Measurements from ENCODE around the gene LHFPL5. TPM values are rescaled to one million over a fixed set of nuclear protein-coding genes. Genes with fewer than 3 reads are reported as not detected.

Gene LHFPL5
- total RNA-seq, 4 donors from 2014 or later, result not detected

DNA sequence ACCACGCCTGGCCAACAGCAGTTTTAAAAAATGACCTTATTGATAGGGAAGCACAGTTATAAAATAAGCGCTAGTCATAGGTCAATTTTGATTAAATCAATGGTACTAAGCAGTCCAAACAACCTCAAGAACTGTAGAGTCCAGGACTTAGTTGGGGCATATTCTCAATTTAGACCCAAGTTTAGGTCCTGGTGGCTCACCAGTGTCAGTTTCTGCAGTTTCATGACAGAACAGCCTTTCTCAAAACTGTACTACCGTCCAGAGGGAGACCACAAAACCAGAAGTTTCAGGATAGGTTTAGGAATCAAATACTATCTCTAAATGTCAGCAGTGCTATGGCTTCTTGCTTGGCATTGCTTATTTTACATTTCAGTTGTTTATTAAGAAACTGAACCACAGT lies 39.1 kb downstream of the LHFPL5 start:
- TF ChIP-seq, protein P1, sequence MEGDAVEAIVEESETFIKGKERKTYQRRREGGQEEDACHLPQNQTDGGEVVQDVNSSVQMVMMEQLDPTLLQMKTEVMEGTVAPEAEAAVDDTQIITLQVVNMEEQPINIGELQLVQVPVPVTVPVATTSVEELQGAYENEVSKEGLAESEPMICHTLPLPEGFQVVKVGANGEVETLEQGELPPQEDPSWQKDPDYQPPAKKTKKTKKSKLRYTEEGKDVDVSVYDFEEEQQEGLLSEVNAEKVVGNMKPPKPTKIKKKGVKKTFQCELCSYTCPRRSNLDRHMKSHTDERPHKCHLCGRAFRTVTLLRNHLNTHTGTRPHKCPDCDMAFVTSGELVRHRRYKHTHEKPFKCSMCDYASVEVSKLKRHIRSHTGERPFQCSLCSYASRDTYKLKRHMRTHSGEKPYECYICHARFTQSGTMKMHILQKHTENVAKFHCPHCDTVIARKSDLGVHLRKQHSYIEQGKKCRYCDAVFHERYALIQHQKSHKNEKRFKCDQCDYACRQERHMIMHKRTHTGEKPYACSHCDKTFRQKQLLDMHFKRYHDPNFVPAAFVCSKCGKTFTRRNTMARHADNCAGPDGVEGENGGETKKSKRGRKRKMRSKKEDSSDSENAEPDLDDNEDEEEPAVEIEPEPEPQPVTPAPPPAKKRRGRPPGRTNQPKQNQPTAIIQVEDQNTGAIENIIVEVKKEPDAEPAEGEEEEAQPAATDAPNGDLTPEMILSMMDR (IDR thresholded peaks at IDR 0.05), result no peak
- DNase-seq (ENCODE audit: low spot score) (no peak), ATAC-seq (ENCODE audit: low FRiP score) (no peak)

DNA sequence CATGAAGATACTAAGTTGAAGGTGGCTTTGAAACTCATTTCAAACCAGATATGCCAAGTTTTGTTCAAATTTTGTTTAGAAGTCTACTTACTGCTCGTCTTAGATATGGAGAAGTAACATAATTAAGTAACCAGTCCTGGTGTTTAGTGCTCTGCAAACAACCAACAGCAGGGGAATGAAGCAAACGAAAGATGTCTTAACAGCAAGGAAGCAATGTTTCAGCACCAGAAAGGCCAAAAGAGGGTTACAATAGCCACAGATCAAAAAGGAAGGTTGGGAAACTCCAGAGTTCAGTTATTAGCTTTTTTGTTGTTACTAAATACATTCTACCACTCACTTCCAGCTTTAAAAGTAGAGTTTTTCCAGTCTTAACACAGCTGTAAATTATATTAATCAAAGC lies 45.1 kb downstream of the LHFPL5 start:
- TF ChIP-seq, protein P1 (IDR thresholded peaks at IDR 0.05), result no peak
- no peak for ATAC-seq (ENCODE audit: low FRiP score)
- DNase-seq (ENCODE audit: low spot score), result no peak

DNA sequence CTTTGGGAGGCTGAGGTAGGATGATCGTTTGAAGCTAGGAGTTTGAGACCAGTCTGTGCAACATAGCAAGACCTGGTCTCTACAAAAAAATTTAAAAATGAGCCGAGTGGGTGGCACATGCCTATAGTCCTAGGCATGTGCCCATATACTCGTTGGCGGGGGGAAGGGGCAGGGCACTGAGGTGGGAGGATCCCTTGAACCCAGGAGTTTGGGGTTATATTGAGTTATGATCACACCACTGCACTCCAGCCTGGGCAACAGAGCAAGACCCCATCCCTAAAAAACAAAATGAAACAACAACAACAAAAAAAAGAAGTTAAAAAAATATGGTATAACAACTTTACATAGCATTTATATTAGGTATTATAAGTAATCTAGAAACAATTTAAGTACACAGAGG lies 47.8 kb downstream of the LHFPL5 start:
- TF ChIP-seq, protein P1 (IDR thresholded peaks at IDR 0.05), result no peak
- no peak for ATAC-seq (ENCODE audit: low FRiP score)
- no peak for DNase-seq (ENCODE audit: low spot score)

DNA sequence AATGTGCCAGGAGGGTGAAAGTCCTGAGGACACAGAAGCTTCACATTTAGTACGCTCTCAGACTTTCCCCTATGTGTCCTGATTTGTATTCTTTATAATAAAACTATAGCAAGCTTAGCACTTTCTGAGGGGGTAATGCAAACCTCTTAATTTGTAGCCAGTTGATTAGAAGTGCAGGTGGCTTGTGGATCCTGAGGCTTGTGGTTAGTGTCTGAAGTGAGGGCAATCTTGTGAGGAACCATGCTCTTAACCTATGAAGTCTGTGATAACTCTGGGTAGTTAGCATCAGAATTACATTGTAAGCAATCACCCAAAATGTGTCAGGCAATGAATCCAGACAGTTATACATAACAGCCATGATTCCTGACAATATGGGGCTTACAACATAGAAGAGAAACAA lies 51.1 kb downstream of the LHFPL5 start:
- TF ChIP-seq, protein P1 (IDR thresholded peaks at IDR 0.05), result no peak
- DNase-seq (ENCODE audit: low spot score), result no peak
- ATAC-seq (ENCODE audit: low FRiP score), result no peak

DNA sequence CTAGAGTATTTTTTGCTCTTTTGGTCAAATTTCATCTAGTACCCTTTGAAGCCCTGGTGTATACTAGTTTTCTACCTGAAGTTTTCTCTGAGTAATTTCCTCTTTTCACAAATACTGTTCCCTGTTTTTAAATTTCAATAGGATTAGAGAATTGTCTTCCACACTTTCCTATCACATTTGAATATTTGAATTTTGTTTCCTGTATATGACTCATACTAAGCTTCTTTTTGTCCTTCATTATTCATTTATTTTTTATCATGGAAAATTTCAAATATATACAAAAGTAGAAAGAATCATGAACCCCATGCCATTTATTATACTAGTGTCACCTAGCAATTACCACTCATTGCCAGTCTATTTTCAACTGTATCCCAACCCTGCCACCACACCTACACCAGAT lies 52.7 kb downstream of the LHFPL5 start:
- ATAC-seq (ENCODE audit: low FRiP score), result no peak
- no peak for DNase-seq (ENCODE audit: low spot score)
- TF ChIP-seq, protein P1 (IDR thresholded peaks at IDR 0.05), result no peak

DNA sequence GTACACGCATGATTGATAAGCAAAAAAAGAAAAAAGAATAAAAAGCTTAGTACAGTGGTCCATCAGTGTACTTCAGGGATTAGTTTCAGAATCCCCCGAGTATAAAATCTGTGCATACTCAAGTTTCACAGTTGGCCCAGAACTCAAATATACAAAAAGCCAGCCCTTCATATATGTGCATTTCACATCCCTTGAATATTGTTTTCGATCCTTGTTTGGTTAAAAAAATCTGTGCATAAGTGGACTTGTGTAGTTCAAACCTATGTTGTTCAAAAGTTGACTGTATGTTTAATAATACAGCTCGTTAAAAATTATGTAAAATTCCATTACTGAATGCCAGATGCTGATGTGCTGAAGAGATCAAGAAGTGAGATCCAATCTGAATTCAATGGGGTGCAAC lies 54.2 kb downstream of the LHFPL5 start:
- ATAC-seq (ENCODE audit: low FRiP score) (no peak), DNase-seq (ENCODE audit: low spot score) (no peak)
- TF ChIP-seq, protein P1 (IDR thresholded peaks at IDR 0.05), result no peak

Other genes with a start within 250 kb of the LHFPL5 start
- gene FKBP5, start 116.4 kb upstream of the LHFPL5 start, total RNA-seq, result 100 to 1,000 TPM; 257 to 722 (median 366) TPM
- gene ARMC12, start 68.3 kb upstream of the LHFPL5 start, total RNA-seq, result 1 to 10 TPM in 2 of 4 donors, under 1 TPM in 1, not detected in 1; 0.69 to 3.2 (median 1.2) TPM
- not detected for gene CLPSL2, start 28.8 kb upstream of the LHFPL5 start, total RNA-seq
- not detected for gene CLPSL1, start 24.3 kb upstream of the LHFPL5 start, total RNA-seq
- not detected for gene CLPS, start 8.0 kb upstream of the LHFPL5 start, total RNA-seq
- gene SRPK1, start 115.7 kb downstream of the LHFPL5 start, total RNA-seq, result 10 to 100 TPM; 31.1 to 66.4 (median 48.6) TPM
- gene SLC26A8, start 219.3 kb downstream of the LHFPL5 start, total RNA-seq, result 1 to 10 TPM in 1 of 4 donors, under 1 TPM in 3; 0.12 to 3.3 (median 0.54) TPM
- 100 to 1,000 TPM in 3 of 4 donors, 10 to 100 TPM in 1; 91.9 to 133 (median 117) TPM for gene MAPK14, start 222.5 kb downstream of the LHFPL5 start, total RNA-seq

All from omental fat pad (tissue), 4 donors.